GM13976 (cell line): ENCODE results near the gene PTPRE.

Source experiments
- DNase-seq: peaks from one replicate; pipeline ENCODE4 v3.0.0; 2012; ENCODE audit warnings: low spot score
- CTCF ChIP-seq: IDR thresholded peaks from 2 replicates; pipeline ENCODE4 v1.5.1; 2012; ENCODE audit warnings: borderline replicate concordance, mild to moderate bottlenecking; ENCODE audit not compliant: insufficient read depth; ENCODE audit errors: extremely low read depth, missing control alignments, control extremely low read depth
- in situ Hi-C: fragments of 300-500 bp; cut with MboI; formaldehyde crosslinking; loops from one replicate; pipeline ENCODE4 v1.12.0; 2022; ENCODE audit warnings: low sequenced_read_pairs, mixed read lengths, inconsistent platforms; ENCODE audit not compliant: unreplicated experiment

PTPRE gene

DNA sequence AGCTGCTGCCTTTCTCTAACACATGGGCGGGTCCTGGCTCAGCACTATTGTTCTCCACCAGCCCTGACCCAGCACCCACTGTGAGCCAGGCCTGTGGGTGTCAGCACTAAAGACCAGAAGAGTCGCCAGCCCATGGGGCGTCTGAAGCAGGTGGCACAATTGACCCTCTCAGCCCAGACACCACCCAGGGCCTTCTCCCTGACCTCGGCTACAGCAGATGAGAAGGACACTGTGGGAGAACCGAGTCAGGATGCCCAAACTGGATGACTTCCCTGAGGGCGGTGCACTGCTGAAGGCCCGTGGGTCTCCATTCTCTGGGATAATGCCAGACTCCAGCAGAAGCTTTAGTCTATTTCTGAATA lies 122.4 kb downstream of the PTPRE start:
- DNase-seq: no peak
- no peak for TF ChIP-seq CTCF
- in situ Hi-C loops: no loop called here

GRCh38 chr10:128029731-128030369 lies 122.9 kb downstream of the PTPRE start:
- TF ChIP-seq CTCF: no peak
- in situ Hi-C loops: no loop called here
- no peak for DNase-seq

DNA sequence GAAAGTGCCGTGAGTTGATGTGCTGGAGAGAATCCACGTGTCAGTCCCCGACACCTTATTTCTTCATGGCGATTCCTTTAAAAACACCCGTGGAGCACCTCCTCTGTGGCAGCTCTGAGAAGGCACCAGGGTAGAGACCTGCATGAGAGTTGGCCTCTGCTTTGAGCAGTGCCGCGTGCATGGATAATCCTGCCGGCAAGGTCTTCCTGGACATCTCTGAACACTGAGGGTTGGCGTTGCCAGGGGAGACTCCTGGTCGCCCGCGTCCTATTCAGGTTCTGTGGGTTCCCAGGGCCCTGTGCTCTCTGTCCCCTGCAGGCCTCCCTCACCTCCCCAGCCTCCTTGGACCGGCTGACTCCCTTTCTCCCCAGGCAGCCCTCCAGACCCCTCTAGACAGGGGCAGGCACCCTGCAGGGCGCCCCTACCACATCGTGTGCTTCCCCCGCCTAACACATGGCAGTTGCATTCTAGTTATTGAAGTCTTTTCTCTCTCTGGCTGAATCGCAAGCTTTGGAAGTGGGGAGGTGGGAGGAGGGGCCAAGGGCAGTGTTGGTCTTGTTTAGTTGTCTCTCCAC lies 123.7 kb downstream of the PTPRE start:
- no peak for TF ChIP-seq CTCF
- in situ Hi-C loops: no loop called here
- DNase-seq: no peak

DNA sequence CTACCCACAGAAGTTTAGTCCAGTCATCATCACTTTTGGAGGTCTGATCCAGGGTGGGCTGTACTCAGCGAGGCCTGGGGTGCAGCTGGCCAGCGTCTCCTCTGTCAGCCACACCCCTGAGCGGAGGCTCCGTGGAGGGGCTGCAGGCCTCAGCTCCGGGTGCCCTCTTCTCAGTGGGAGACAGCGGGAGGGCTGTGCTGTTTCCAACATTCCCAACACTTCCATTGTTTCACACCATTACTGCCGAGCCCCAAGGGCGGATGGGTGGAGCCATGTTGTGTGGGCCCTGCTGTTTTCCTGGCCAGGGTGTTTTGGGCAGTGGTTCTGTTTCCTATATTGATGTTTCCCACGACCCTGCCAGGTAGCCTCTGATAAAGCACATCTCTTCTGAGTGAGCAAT lies 124.3 kb downstream of the PTPRE start:
- in situ Hi-C loops: no loop called here
- DNase-seq: no peak
- TF ChIP-seq CTCF: no peak

- no peak for TF ChIP-seq CTCF
- no peak for DNase-seq
- in situ Hi-C loops: no loop called here
Observed at GRCh38 chr10:128032466-128032865, 125.6 kb downstream of the PTPRE start.

DNA sequence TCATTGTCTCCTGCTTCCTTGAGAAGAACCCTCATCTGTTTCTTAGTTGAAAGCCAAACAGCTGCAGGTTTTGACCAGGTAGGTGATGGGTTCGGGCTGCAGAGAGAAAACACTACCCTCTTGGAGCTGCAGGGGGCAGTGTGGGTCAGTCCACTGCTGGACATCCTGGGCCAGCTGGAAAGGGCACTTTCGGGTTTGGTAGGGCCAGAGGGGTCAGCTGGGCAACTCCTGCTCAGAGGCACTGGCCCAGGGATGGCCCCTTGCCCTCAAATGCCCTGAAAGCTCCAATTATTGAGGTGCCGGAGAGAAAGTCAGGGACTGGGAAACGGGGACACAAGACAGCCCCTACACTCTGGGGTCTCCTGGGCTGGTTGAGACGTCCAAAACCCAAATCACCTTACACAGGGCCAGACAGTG lies 128.7 kb downstream of the PTPRE start:
- peak; percentile 78 for DNase-seq
- TF ChIP-seq CTCF: peak; percentile 61
- in situ Hi-C loops: no loop called here

GRCh38 chr10:128036011-128036615 lies 129.2 kb downstream of the PTPRE start:
- no peak for DNase-seq
- in situ Hi-C loops: no loop called here
- no peak for TF ChIP-seq CTCF
